Prostate gland (tissue), 2 donors: ENCODE data around the gene DGKQ.

Experiments used
- CTCF ChIP-seq, 4 experiments: fragments of 200-600 bp in 2 of 4; fragments of 450-650 bp in 2 of 4; sonication (generic) in 2 of 4; IDR thresholded peaks; 1 replicate in 3 of 4; 2 replicates in 1 of 4; pipeline ENCODE4 v1.5.1; 2016 to 2019; ENCODE audit warnings: antibody characterized with exemption in 4 of 4, mild to moderate bottlenecking in 2 of 4, moderate library complexity in 2 of 4
- POLR2A ChIP-seq: fragments of 450-650 bp; IDR thresholded peaks from one replicate; pipeline ENCODE4 v1.6.1; 2016; ENCODE audit warnings: antibody characterized with exemption, mild to moderate bottlenecking
- POLR2AphosphoS5 ChIP-seq: sonication (generic); formaldehyde crosslinking; IDR thresholded peaks from one replicate; pipeline ENCODE4 v1.6.1; 2017; ENCODE audit warnings: antibody characterized with exemption

GRCh38 chr4:1011666-1012033 lies 38.3 kb upstream of the DGKQ start:
- TF ChIP-seq CTCF (IDR thresholded peaks at IDR 0.05) (no peak), POLR2AphosphoS5 (no peak), POLR2A (no peak)
